Natural killer cell (primary cell): ENCODE results near the gene BLMH. TPM values are rescaled to one million over a fixed set of nuclear protein-coding genes. Genes with fewer than 3 reads are reported as not detected.

Source experiments
- ATAC-seq, 3 donors: fragments of 150-1000 bp in 2 of 3; fragments of 200-7000 bp in 1 of 3; cut with Tn5 transposase; 1 replicate in 1 of 3; 2 replicates in 2 of 3; pipeline ENCODE4 v1.10.0; 2021; ENCODE audit warnings: mild to moderate bottlenecking in 2 of 3, moderate library complexity in 2 of 3
- DNase-seq, 2 donors: peaks; one replicate each; pipeline versions ENCODE4 v3.0.0 to v3.0.0-alpha.2; 2013 to 2021; ENCODE audit warnings: mixed read lengths in 1 of 2
- H3K27ac ChIP-seq: one replicate; pipeline ENCODE4 v1.5.1; 2013; ENCODE audit warnings: mild to moderate bottlenecking, low read length
- H3K27me3 ChIP-seq: one replicate; pipeline ENCODE4 v1.6.1; 2013; ENCODE audit warnings: low read length; ENCODE audit not compliant: control insufficient read depth, insufficient read depth
- H3K36me3 ChIP-seq: one replicate; pipeline ENCODE4 v1.6.1; 2013; ENCODE audit warnings: low read length; ENCODE audit not compliant: control insufficient read depth, insufficient read depth
- H3K4me1 ChIP-seq: one replicate; pipeline ENCODE4 v1.6.1; 2013; ENCODE audit warnings: low read length; ENCODE audit not compliant: control insufficient read depth, insufficient read depth
- H3K4me3 ChIP-seq: one replicate; pipeline ENCODE4 v1.5.1; 2013; ENCODE audit warnings: low read length
- H3K9me3 ChIP-seq: one replicate; pipeline ENCODE4 v1.6.1; 2013; ENCODE audit warnings: low read length; ENCODE audit not compliant: control insufficient read depth, insufficient read depth
- H3K27ac Mint-ChIP-seq, 2 donors: one replicate each; pipeline ENCODE4 v1.8.0; 2022; ENCODE audit warnings: mild to moderate bottlenecking in 2 of 2, mixed read lengths in 2 of 2, moderate library complexity in 1 of 2
- H3K27me3 Mint-ChIP-seq, 2 donors: one replicate each; pipeline ENCODE4 v1.8.0; 2022; ENCODE audit warnings: low read depth in 2 of 2, mixed read lengths in 2 of 2
- H3K36me3 Mint-ChIP-seq: one replicate; pipeline ENCODE4 v1.8.0; 2022; ENCODE audit warnings: mixed read lengths
- H3K4me1 Mint-ChIP-seq, 2 donors: one replicate each; pipeline ENCODE4 v1.8.0; 2022; ENCODE audit warnings: mixed read lengths in 2 of 2
- H3K4me3 Mint-ChIP-seq: one replicate; pipeline ENCODE4 v1.8.0; 2022; ENCODE audit warnings: mild to moderate bottlenecking, moderate library complexity, mixed read lengths
- H3K9me3 Mint-ChIP-seq, 2 donors: one replicate each; pipeline ENCODE4 v1.8.0; 2022; ENCODE audit warnings: mixed read lengths in 2 of 2
- CTCF ChIP-seq: fragments of 200-600 bp; IDR thresholded peaks from one replicate; pipeline ENCODE4 v1.8.0; 2022; ENCODE audit warnings: antibody characterized with exemption
- WGBS: methylation state at CpG from one replicate; pipeline ENCODE4 v1.1.7; 2013; ENCODE audit warnings: missing lambda C conversion rate; ENCODE audit not compliant: insufficient coverage; 5-methylcytosine and 5-hydroxymethylcytosine counted together
- intact Hi-C: fragments of 100-400 bp; cut with micrococcal nuclease; formaldehyde crosslinking; loops from one replicate; pipeline ENCODE4 v1.14.2; 2022
- total RNA-seq, 4 donors: library from RNA; stranded (reverse); fragments of 120-200 nt in 1 of 4; gene quantifications; one replicate each; pipeline versions ENCODE4 v1.2.3 to v1.2.4, GENCODE V29; 2013 to 2022

The BLMH gene
- total RNA-seq, 3 donors from 2014 or later (not counting 1 experiment from before 2014, with no cell fraction given), result 44.8 to 52.8 (median 46.7) TPM

- ATAC-seq, result no peak
- no peaks in the 10 kb centered on the region for H3K4me1 Mint-ChIP-seq
- 83% methylated on average over 2 of the region's 2 CpGs for WGBS
- intact Hi-C loops, result no loop called here
- no peaks in the 10 kb centered on the region for H3K27me3 ChIP-seq
- no peaks in the 10 kb centered on the region for H3K4me1 ChIP-seq
- no peaks in the 10 kb centered on the region for H3K36me3 ChIP-seq
- no peak overlapping the region for H3K27ac Mint-ChIP-seq
- TF ChIP-seq CTCF, result no peak
- H3K27me3 Mint-ChIP-seq, result peaks cover 3 to 8% of the 10 kb centered on the region in 2 donors
- no peaks in the 10 kb centered on the region for H3K36me3 Mint-ChIP-seq
- no peak overlapping the region for H3K4me3 Mint-ChIP-seq
- H3K4me3 ChIP-seq, result no peak overlapping the region
- no peak overlapping the region for H3K27ac ChIP-seq
- no peaks in the 10 kb centered on the region for H3K9me3 ChIP-seq
- no peaks in the 10 kb centered on the region for H3K9me3 Mint-ChIP-seq
- no peak for DNase-seq
These were observed 20.5 kb upstream of the BLMH start for GRCh38 chr17:30312226-30312625.

- H3K4me3 ChIP-seq, result no peak overlapping the region
- H3K27me3 Mint-ChIP-seq, result peaks cover 5 to 7% of the 10 kb centered on the region in 2 donors
- TF ChIP-seq CTCF, result no peak
- intact Hi-C loops, result no loop called here
- H3K27me3 ChIP-seq, result no peaks in the 10 kb centered on the region
- ATAC-seq (no peak), DNase-seq (no peak)
- H3K27ac Mint-ChIP-seq, result no peak overlapping the region
- H3K9me3 ChIP-seq, result no peaks in the 10 kb centered on the region
- H3K36me3 Mint-ChIP-seq, result no peaks in the 10 kb centered on the region
- H3K27ac ChIP-seq, result no peak overlapping the region
- no peaks in the 10 kb centered on the region for H3K36me3 ChIP-seq
- no peaks in the 10 kb centered on the region for H3K4me1 Mint-ChIP-seq
- H3K9me3 Mint-ChIP-seq, result no peaks in the 10 kb centered on the region
- no peaks in the 10 kb centered on the region for H3K4me1 ChIP-seq
- no peak overlapping the region for H3K4me3 Mint-ChIP-seq
- WGBS, result 100% methylated on average over 1 of the region's 2 CpGs
These were observed 18.8 kb upstream of the BLMH start for GRCh38 chr17:30310562-30310961.

GRCh38 chr17:30309591-30309990 is 17.8 kb upstream of the BLMH start:
- ATAC-seq, result no peak

More at GRCh38 chr17:30309591-30309990, 17.8 kb upstream of the BLMH start:
- H3K4me3 ChIP-seq, result no peak overlapping the region
- no peak for TF ChIP-seq CTCF
- H3K4me1 ChIP-seq, result no peaks in the 10 kb centered on the region
- Mint-ChIP-seq H3K27me3 (peaks cover 0 to 2% of the 10 kb centered on the region in 2 donors), H3K4me3 (no peak overlapping the region), H3K36me3 (no peaks in the 10 kb centered on the region), H3K4me1 (no peaks in the 10 kb centered on the region), H3K9me3 (no peaks in the 10 kb centered on the region), H3K27ac (no peak overlapping the region)
- intact Hi-C loops, result no loop called here
- H3K27ac ChIP-seq, result no peak overlapping the region
- WGBS, result 98% methylated on average over 4 of the region's 6 CpGs
- no peaks in the 10 kb centered on the region for H3K27me3 ChIP-seq
- H3K36me3 ChIP-seq, result no peaks in the 10 kb centered on the region
- H3K9me3 ChIP-seq, result no peaks in the 10 kb centered on the region
- DNase-seq, result no peak
